HCT116 (cell line): Measurements from ENCODE around the gene TTC9B. TPM values are rescaled to one million over a fixed set of nuclear protein-coding genes. Genes with fewer than 3 reads are reported as not detected.

Experiments used
- ATAC-seq: fragments of 200-7000 bp; cut with Tn5 transposase; 2 replicates; pipeline ENCODE4 v1.9.1; 2020; ENCODE audit warnings: mild to moderate bottlenecking, moderate library complexity
- BruUV-seq: library from RNA; stranded (reverse); fragments of 400-500 nt; replicated peaks from 2 replicates; lab custom pipeline; 2021; lab: Mats Ljungman, UMichigan
- CTCF ChIA-PET: fragments of 300-600 bp; sonication (Branson Sonifier 250); formaldehyde crosslinking; loops from one replicate; lab custom pipeline; 2021; ENCODE audit warnings: antibody characterized with exemption; lab: Charles Lee
- POLR2A ChIA-PET: fragments of 300-600, 350-600 bp; sonication (Branson Sonifier 250); formaldehyde crosslinking; loops from one replicate; lab custom pipeline; 2021; ENCODE audit warnings: antibody characterized with exemption; lab: Charles Lee
- RAD21 ChIA-PET, 2 experiments: fragments of 300-600 bp; sonication (Branson Sonifier 250); formaldehyde crosslinking; loops; one replicate each; lab custom pipeline; 2023; ENCODE audit warnings: low total read pairs in 2 of 2; ENCODE audit not compliant: uncharacterized antibody in 2 of 2, unreplicated experiment in 2 of 2, low non-redundant PET in 1 of 2; lab: Charles Lee
- DNase-seq: peaks from one replicate; pipeline ENCODE4 v3.0.0-alpha.2; 2010; ENCODE audit warnings: low read depth, low spot score
- H2AFZ ChIP-seq: fragments of 200-600 bp; shearing (Covaris generic), sonication (generic); 2 replicates; pipeline ENCODE4 v1.6.1; 2017; ENCODE audit warnings: low read depth, mixed run types, mixed read lengths, antibody characterized with exemption, low read length; ENCODE audit not compliant: poor library complexity, severe bottlenecking
- H3K27ac ChIP-seq: 2 replicates; pipeline ENCODE4 v1.5.1; 2012; ENCODE audit warnings: low read depth, low read length
- H3K27me3 ChIP-seq: fragments of 200-600 bp; sonication (generic); 2 replicates; pipeline ENCODE4 v1.6.1; 2016; ENCODE audit warnings: mixed run types, low read length, mixed read lengths; ENCODE audit not compliant: insufficient read depth
- H3K36me3 ChIP-seq, 2 experiments: fragments of 200-500 bp in 1 of 2; fragments of 200-600 bp in 1 of 2; sonication (Bioruptor generic) in 1 of 2; sonication (generic) in 1 of 2; 2 replicates each; pipeline versions ENCODE4 v1.5.1 to v1.6.1; 2014 to 2016; ENCODE audit warnings: low read length in 2 of 2, inconsistent platforms in 1 of 2, mixed read lengths in 1 of 2, mixed run types in 1 of 2; ENCODE audit not compliant: insufficient read depth in 2 of 2, control insufficient read depth in 1 of 2
- H3K4me1 ChIP-seq, 2 experiments: fragments of 200-600 bp in 1 of 2; sonication (generic) in 1 of 2; 2 replicates each; pipeline versions ENCODE4 v1.5.1 to v1.6.1; 2012 to 2017; ENCODE audit warnings: low read length in 2 of 2, inconsistent platforms in 1 of 2, mild to moderate bottlenecking in 1 of 2, mixed read lengths in 1 of 2, mixed run types in 1 of 2, moderate library complexity in 1 of 2; ENCODE audit not compliant: insufficient read depth in 2 of 2, control insufficient read depth in 1 of 2
- H3K4me2 ChIP-seq: fragments of 200-600 bp; sonication (generic); 2 replicates; pipeline ENCODE4 v1.6.1; 2017; ENCODE audit warnings: mixed run types, low read length, mixed read lengths
- H3K4me3 ChIP-seq, 2 experiments: fragments of 200-600 bp in 1 of 2; sonication (generic) in 1 of 2; replicated peaks in 1 of 2; 2 replicates each; pipeline ENCODE4 v1.5.1; 2011 to 2016; ENCODE audit warnings: low read length in 2 of 2, control low read depth in 1 of 2, low read depth in 1 of 2, mild to moderate bottlenecking in 1 of 2, mixed read lengths in 1 of 2, mixed run types in 1 of 2
- H3K79me2 ChIP-seq: fragments of 200-600 bp; sonication (generic); 2 replicates; pipeline ENCODE4 v1.6.1; 2017; ENCODE audit warnings: mild to moderate bottlenecking, mixed run types, low read length, moderate library complexity, mixed read lengths; ENCODE audit not compliant: insufficient read depth
- H3K9ac ChIP-seq: fragments of 200-600 bp; sonication (generic); 2 replicates; pipeline ENCODE4 v1.6.1; 2016; ENCODE audit warnings: low read length, mixed read lengths
- H3K9me2 ChIP-seq: fragments of 200-600 bp; sonication (generic), shearing (Covaris generic); 2 replicates; pipeline ENCODE4 v1.6.1; 2017; ENCODE audit warnings: mixed run types, mild to moderate bottlenecking, moderate library complexity; ENCODE audit not compliant: insufficient read depth
- H3K9me3 ChIP-seq, 2 experiments: fragments of 200-500 bp in 1 of 2; fragments of 200-600 bp in 1 of 2; sonication (Bioruptor generic) in 1 of 2; sonication (generic) in 1 of 2; 2 replicates each; pipeline ENCODE4 v1.6.1; 2014 to 2017; ENCODE audit warnings: low read length in 2 of 2, mixed read lengths in 2 of 2, inconsistent platforms in 1 of 2, low read depth in 1 of 2, mild to moderate bottlenecking in 1 of 2, mixed run types in 1 of 2, moderate library complexity in 1 of 2; ENCODE audit not compliant: control insufficient read depth in 1 of 2, insufficient read depth in 1 of 2
- H4K20me1 ChIP-seq: fragments of 200-600 bp; sonication (generic), shearing (Covaris generic); 2 replicates; pipeline ENCODE4 v1.6.1; 2017; ENCODE audit warnings: mixed run types, mild to moderate bottlenecking, moderate library complexity; ENCODE audit not compliant: insufficient read depth
- ATF3 ChIP-seq: IDR thresholded peaks from 2 replicates; pipeline ENCODE4 v1.6.1; 2012
- CBX3 ChIP-seq: IDR thresholded peaks from 2 replicates; pipeline ENCODE4 v1.6.1; 2012; ENCODE audit warnings: low read depth
- CEBPB ChIP-seq: IDR thresholded peaks from 2 replicates; pipeline ENCODE4 v1.6.1; 2012; ENCODE audit warnings: low read depth
- CTCF ChIP-seq, 3 experiments: fragments of 200-600 bp in 1 of 3; sonication (generic) in 1 of 3; IDR thresholded peaks in 2 of 3; conservative IDR thresholded peaks in 1 of 3; 2 replicates each; pipeline ENCODE4 v1.5.1; 2012 to 2017; ENCODE audit warnings: low read depth in 2 of 3, low read length in 2 of 3, antibody characterized with exemption in 1 of 3, borderline replicate concordance in 1 of 3, control low read depth in 1 of 3, mild to moderate bottlenecking in 1 of 3, mixed read lengths in 1 of 3, mixed run types in 1 of 3, moderate library complexity in 1 of 3; ENCODE audit not compliant: insufficient read depth in 1 of 3
- EGR1 ChIP-seq: IDR thresholded peaks from 2 replicates; pipeline ENCODE4 v1.6.1; 2012; ENCODE audit warnings: low read depth
- ELF1 ChIP-seq: IDR thresholded peaks from 2 replicates; pipeline ENCODE4 v1.6.1; 2012; ENCODE audit warnings: low read depth, borderline replicate concordance
- EZH2 ChIP-seq: fragments of 200-600 bp; sonication (generic); IDR thresholded peaks from 2 replicates; pipeline ENCODE4 v1.6.1; 2017; ENCODE audit warnings: antibody characterized with exemption, mixed run types
- EZH2phosphoT487 ChIP-seq: fragments of 200-600 bp; IDR thresholded peaks from 2 replicates; pipeline ENCODE4 v1.6.1; 2018; ENCODE audit warnings: antibody characterized with exemption, borderline replicate concordance
- JUND ChIP-seq: IDR thresholded peaks from 2 replicates; pipeline ENCODE4 v1.6.1; 2012
- POLR2AphosphoS5 ChIP-seq: IDR thresholded peaks from 2 replicates; pipeline ENCODE4 v1.6.1; 2011; ENCODE audit warnings: mild to moderate bottlenecking, low read depth, low read length, moderate library complexity
- RAD21 ChIP-seq: IDR thresholded peaks from 2 replicates; pipeline ENCODE4 v1.6.1; 2012; ENCODE audit warnings: low read depth, mild to moderate bottlenecking
- REST ChIP-seq: IDR thresholded peaks from 2 replicates; pipeline ENCODE4 v1.6.1; 2012; ENCODE audit warnings: low read depth
- SIN3A ChIP-seq: IDR thresholded peaks from 2 replicates; pipeline ENCODE4 v1.6.1; 2012; ENCODE audit warnings: low read depth
- SP1 ChIP-seq: IDR thresholded peaks from 2 replicates; pipeline ENCODE4 v1.6.1; 2012; ENCODE audit warnings: low read depth
- SRF ChIP-seq: IDR thresholded peaks from 2 replicates; pipeline ENCODE4 v1.6.1; 2012; ENCODE audit warnings: low read depth
- TCF7L2 ChIP-seq: IDR thresholded peaks from 2 replicates; pipeline ENCODE4 v1.7.0; 2011; ENCODE audit warnings: borderline replicate concordance, inconsistent platforms; ENCODE audit not compliant: insufficient read depth, insufficient read length; ENCODE audit errors: extremely low read depth
- ZBTB33 ChIP-seq: IDR thresholded peaks from 2 replicates; pipeline ENCODE4 v1.6.1; 2011; ENCODE audit warnings: mild to moderate bottlenecking, low read length, moderate library complexity; ENCODE audit not compliant: insufficient replicate concordance; ENCODE audit errors: extremely low read depth
- ZFX ChIP-seq: fragments of 450-650 bp; IDR thresholded peaks from 2 replicates; pipeline ENCODE4 v1.6.1; 2017
- ZNF274 ChIP-seq: fragments of 200-500 bp; sonication (Bioruptor generic); IDR thresholded peaks from 2 replicates; pipeline ENCODE4 v1.6.1; 2014; ENCODE audit warnings: mild to moderate bottlenecking, low read depth, low read length, inconsistent platforms
- intact Hi-C: fragments of 100-400 bp; cut with micrococcal nuclease; formaldehyde crosslinking; loops from 2 replicates; pipeline ENCODE4 v1.10.0; 2022
- total RNA-seq: library from RNA; stranded (reverse); gene quantifications from one replicate; pipeline ENCODE4 v1.2.1, GENCODE V29; 2021; ENCODE audit not compliant: unreplicated experiment

TTC9B gene
- total RNA-seq, 1 experiment from 2014 or later, result 1.7 TPM

GRCh38 chr19:40221858-40222619, 3.9 kb upstream of the TTC9B start:
- ChIA-PET RAD21 (no interaction called here), CTCF (no interaction called here), POLR2A (no interaction called here)
- intact Hi-C loops, result loop anchor here (1.0 to 5.0 kb wide), 3 partner anchors 83 to 430 kb away; no protein-coding TSS in a partner anchor
- H3K9ac ChIP-seq, result no peak overlapping the region
- H3K36me3 ChIP-seq, result no peaks in the 10 kb centered on the region
- no peak overlapping the region for H3K4me3 ChIP-seq
- no peaks in the 10 kb centered on the region for H3K9me2 ChIP-seq
- no peak overlapping the region for H2AFZ ChIP-seq
- peaks cover 11% of the 10 kb centered on the region; the same call in 1 of the 2 replicates for H3K79me2 ChIP-seq
- DNase-seq, result peak; percentile 95
- H3K27ac ChIP-seq, result peak overlapping the region; percentile 93; the same call in 1 of the 2 replicates
- H3K9me3 ChIP-seq, result no peaks in the 10 kb centered on the region
- H3K4me1 ChIP-seq, result peaks cover 35 to 90% of the 10 kb centered on the region in 2 experiments; a peak in 3 of 4 replicates
- peak; percentile 39 for ATAC-seq
- H4K20me1 ChIP-seq, result no peaks in the 10 kb centered on the region
- TF ChIP-seq ZNF274, result no peak
- TF ChIP-seq SP1, result peak; percentile 94
- no peak for TF ChIP-seq TCF7L2
- TF ChIP-seq SRF, result peak; percentile 77
- no peak for TF ChIP-seq EGR1
- TF ChIP-seq POLR2AphosphoS5, result 0 out of 2 replicates have a peak, but pooled peaks have one; percentile 20
- no peak for TF ChIP-seq JUND
- TF ChIP-seq EZH2phosphoT487, result no peak
- TF ChIP-seq ZFX, result no peak
- TF ChIP-seq ATF3, result no peak
- TF ChIP-seq SIN3A, result no peak
- no peak for TF ChIP-seq ZBTB33
- TF ChIP-seq EZH2, result no peak
- TF ChIP-seq CTCF (IDR thresholded peaks at IDR 0.05 in 2 of 3, conservative IDR thresholded peaks at IDR 0.05 in 1 of 3; ENCODE audit: borderline replicate concordance in 1 of 3, insufficient read depth in 1 of 3, low read depth in 2 of 3, low read length in 2 of 3), result peak; percentile 84 to 95 (median 90)
- no peak for TF ChIP-seq CEBPB
- no peak; the same call in 1 of the 2 replicates for TF ChIP-seq ELF1
- no peak for TF ChIP-seq CBX3
- no peak for TF ChIP-seq REST
- TF ChIP-seq RAD21, result peak; percentile 96
- H3K4me2 ChIP-seq, result peak overlapping the region; percentile 76
- H3K27me3 ChIP-seq, result no peaks in the 10 kb centered on the region
- BruUV-seq, result no TSS peak
